ENCODE results near the gene PRLR. TPM values are rescaled to one million over a fixed set of nuclear protein-coding genes. Genes with fewer than 3 reads are reported as not detected.

PRLR gene
- total and polyA plus RNA-seq, 2 of the 13 experiments (the other 11 are each of a cell fraction or from before 2014, with no cell fraction given) = 12.2 to 13.3 TPM

GRCh38 chr5:35026941-35027340 is 203.3 kb downstream of the PRLR start (continued):
- TF ChIP-seq WIZ (CRISPR knock-in tag; IDR thresholded peaks at IDR 0.05) = no peak

GRCh38 chr5:35026280-35026840 is 203.9 kb downstream of the PRLR start:
- ATAC-seq (peak; percentile 58; the same call in 1 of the 3 replicates), DNase-seq (ENCODE audit: low spot score) (no peak), FAIRE-seq (no peak)
- Histone ChIP-seq H3K4me1 (ENCODE audit: insufficient read depth, low read length) (peaks cover 34% of the 10 kb centered on the region), H3K27ac (ENCODE audit: extremely low read length, insufficient read depth, low read length) (no peak overlapping the region), H3K9ac (ENCODE audit: insufficient read depth, low read depth, low read length) (no peak overlapping the region), H3K79me2 (ENCODE audit: insufficient read depth, low read length) (no peaks in the 10 kb centered on the region), H3K9me3 (ENCODE audit: low read length) (no peaks in the 10 kb centered on the region), H3K27me3 (ENCODE audit: control insufficient read depth in 1 of 2, insufficient read depth in 2 of 2, low read length in 2 of 2) (no peaks in the 10 kb centered on the region; a peak in 1 of 5 replicates), H3K36me3 (replicated peaks in 1 of 2; ENCODE audit: control insufficient read depth in 1 of 2, insufficient read depth in 2 of 2, low read length in 2 of 2) (no peaks in the 10 kb centered on the region), H2AFZ (ENCODE audit: low read length) (no peak overlapping the region), H3K4me3 (replicated peaks in 1 of 3; ENCODE audit: insufficient read depth in 1 of 3, low read depth in 2 of 3, low read length in 3 of 3) (no peak overlapping the region), H3K4me2 (ENCODE audit: low read depth, low read length) (peak overlapping the region; percentile 53; the same call in 1 of the 2 replicates), H4K20me1 (ENCODE audit: insufficient read depth, low read length) (no peaks in the 10 kb centered on the region)
- ChIA-PET CTCF (ENCODE audit: low intra/inter-chr PET ratio, low total read pairs) (no interaction called here), POLR2A (interaction anchor here (1.0 kb wide), 1 partner anchor 187 kb away, joined by 3 read pairs; the partner anchor contains the start of gene TTC23L)
- BruUV-seq (replicated peaks) = no TSS peak
- in situ Hi-C loops (cut with HindIII; ENCODE audit: extremely low pct_ligation_motif_present, low pct_unique_long_range_greater_than_20kb) = no loop called here
- WGBS (ENCODE audit: low lambda C conversion rate) = 12% methylated on average over 5 of the region's 5 CpGs
- intact Hi-C loops (cut with micrococcal nuclease; ENCODE audit: unreplicated experiment) = loop anchor here (10.0 kb wide), 1 partner anchor 298 kb away; no protein-coding TSS in a partner anchor
- TF ChIP-seq CEBPG (CRISPR knock-in tag; IDR thresholded peaks at IDR 0.05) = peak; percentile 40; the same call in 1 of the 2 replicates
- no peak for TF ChIP-seq BRCA1 (CRISPR knock-in tag; IDR thresholded peaks at IDR 0.05)
- TF ChIP-seq GATAD2A (CRISPR knock-in tag; IDR thresholded peaks at IDR 0.05) = peak; percentile 18; the same call in 1 of the 2 replicates
- TF ChIP-seq ZNF557 (CRISPR knock-in tag; IDR thresholded peaks at IDR 0.05) = no peak
- TF ChIP-seq ATF6 (CRISPR knock-in tag; conservative IDR thresholded peaks at IDR 0.05) = no peak
- no peak for TF ChIP-seq ZMYM3 (CRISPR knock-in tag; IDR thresholded peaks at IDR 0.05)
- TF ChIP-seq CEBPB (IDR thresholded peaks at IDR 0.05; ENCODE audit: borderline replicate concordance, low read depth, low read length) = peak; percentile 85; the same call in 1 of the 2 replicates
- TF ChIP-seq DPF2 (CRISPR knock-in tag; IDR thresholded peaks at IDR 0.05; ENCODE audit: borderline replicate concordance, low read depth) = no peak
